GM23338 (cell line): ENCODE measurements around the gene ECD. TPM values are rescaled to one million over a fixed set of nuclear protein-coding genes. Genes with fewer than 3 reads are reported as not detected.
A peak's percentile ranks its signal among the peaks of the same experiment; 100 is the strongest.
"Not testable (repeated sequence)": the region's sequence is repeated elsewhere in the genome, so short reads cannot be mapped to it uniquely, and the experiment has no call there.

Experiments
- ATAC-seq: fragments of 200-7000 bp; cut with Tn5 transposase; 3 replicates; pipeline ENCODE4 v1.9.1; 2020
- DNase-seq: peaks from one replicate; pipeline ENCODE4 v3.0.0-alpha.2; 2015; ENCODE audit warnings: low spot score
- H2AFZ ChIP-seq: fragments of 200-600 bp; sonication (generic); 2 replicates; pipeline ENCODE4 v1.8.0; 2016; ENCODE audit warnings: antibody characterized with exemption, mild to moderate bottlenecking, moderate library complexity
- H3F3A ChIP-seq: fragments of 200-600 bp; sonication (generic); replicated peaks from 2 replicates; pipeline ENCODE4 v1.8.0; 2017; ENCODE audit warnings: antibody characterized with exemption, mixed run types, low read depth
- H3K27ac ChIP-seq: fragments of 200-600 bp; sonication (generic); 2 replicates; pipeline ENCODE4 v1.6.1; 2016; ENCODE audit warnings: low read depth
- H3K27me3 ChIP-seq: fragments of 200-600 bp; sonication (generic); 2 replicates; pipeline ENCODE4 v1.8.0; 2016; ENCODE audit warnings: mild to moderate bottlenecking, mixed run types, moderate library complexity; ENCODE audit not compliant: insufficient read depth
- H3K36me3 ChIP-seq: fragments of 200-600 bp; sonication (generic); 2 replicates; pipeline ENCODE4 v1.8.0; 2016; ENCODE audit warnings: mild to moderate bottlenecking; ENCODE audit not compliant: insufficient read depth
- H3K4me1 ChIP-seq: fragments of 200-600 bp; sonication (generic); 2 replicates; pipeline ENCODE4 v1.8.0; 2016; ENCODE audit warnings: mild to moderate bottlenecking, moderate library complexity; ENCODE audit not compliant: insufficient read depth
- H3K4me2 ChIP-seq: fragments of 200-600 bp; sonication (generic); 2 replicates; pipeline ENCODE4 v1.7.1; 2017; ENCODE audit warnings: mixed run types
- H3K4me3 ChIP-seq: fragments of 200-600 bp; sonication (generic); 2 replicates; pipeline ENCODE4 v1.6.1; 2016; ENCODE audit warnings: mixed run types
- H3K79me2 ChIP-seq: fragments of 200-600 bp; sonication (generic); replicated peaks from 2 replicates; pipeline ENCODE4 v1.8.0; 2017; ENCODE audit warnings: mild to moderate bottlenecking; ENCODE audit not compliant: insufficient read depth
- H3K9me2 ChIP-seq: fragments of 200-600 bp; sonication (generic); 2 replicates; pipeline ENCODE4 v1.8.0; 2017; ENCODE audit not compliant: insufficient read depth
- H4K20me1 ChIP-seq: fragments of 200-600 bp; sonication (generic); replicated peaks from 2 replicates; pipeline ENCODE4 v1.8.0; 2017; ENCODE audit warnings: mild to moderate bottlenecking; ENCODE audit not compliant: insufficient read depth
- H3K27ac Mint-ChIP-seq: 2 replicates; pipeline ENCODE4 v1.8.0; 2020; ENCODE audit warnings: inconsistent platforms, mild to moderate bottlenecking, moderate library complexity, mixed read lengths
- H3K27me3 Mint-ChIP-seq: 3 replicates; pipeline ENCODE4 v1.8.0; 2022; ENCODE audit warnings: low read depth, mild to moderate bottlenecking, moderate library complexity, mixed read lengths, inconsistent platforms; ENCODE audit not compliant: insufficient read depth, poor library complexity
- H3K36me3 Mint-ChIP-seq: 3 replicates; pipeline ENCODE4 v1.8.0; 2021; ENCODE audit warnings: low read depth, mild to moderate bottlenecking, inconsistent platforms, moderate library complexity, mixed read lengths
- H3K4me1 Mint-ChIP-seq: 3 replicates; pipeline ENCODE4 v1.8.0; 2020; ENCODE audit warnings: mild to moderate bottlenecking, inconsistent platforms, mixed read lengths
- H3K4me3 Mint-ChIP-seq: 3 replicates; pipeline ENCODE4 v1.8.0; 2021; ENCODE audit warnings: moderate library complexity, mild to moderate bottlenecking, inconsistent platforms, mixed read lengths
- H3K9me3 Mint-ChIP-seq: 3 replicates; pipeline ENCODE4 v1.8.0; 2020; ENCODE audit warnings: moderate library complexity, mild to moderate bottlenecking, inconsistent platforms, mixed read lengths
- CREB1 ChIP-seq: fragments of 250-450 bp; sonication (Bioruptor Pico); IDR thresholded peaks from 2 replicates; pipeline ENCODE4 v1.5.0; 2020; ENCODE audit warnings: low read depth, mild to moderate bottlenecking, moderate library complexity
- ETS1 ChIP-seq: IDR thresholded peaks from 2 replicates; pipeline ENCODE4 v1.6.1; 2016; ENCODE audit warnings: antibody characterized with exemption
- EZH2 ChIP-seq: fragments of 200-600 bp; sonication (generic); IDR thresholded peaks from one replicate; pipeline ENCODE4 v1.8.0; 2017; ENCODE audit warnings: antibody characterized with exemption, mild to moderate bottlenecking, low read depth; ENCODE audit not compliant: unreplicated experiment
- EZH2phosphoT487 ChIP-seq: fragments of 200-600 bp; sonication (generic); IDR thresholded peaks from one replicate; pipeline ENCODE4 v1.8.1; 2018; ENCODE audit warnings: antibody characterized with exemption; ENCODE audit not compliant: unreplicated experiment
- JUNB ChIP-seq: IDR thresholded peaks from one replicate; pipeline ENCODE4 v1.6.1; 2016; ENCODE audit warnings: antibody characterized with exemption; ENCODE audit not compliant: unreplicated experiment
- NANOG ChIP-seq: IDR thresholded peaks from 2 replicates; pipeline ENCODE4 v1.6.1; 2016; ENCODE audit warnings: antibody characterized with exemption, borderline replicate concordance
- POLR2AphosphoS5 ChIP-seq: IDR thresholded peaks from 2 replicates; pipeline ENCODE4 v1.6.1; 2016; ENCODE audit warnings: antibody characterized with exemption, low read depth
- ZNF114 ChIP-seq: fragments of 250-450 bp; sonication (Bioruptor Pico); IDR thresholded peaks from 2 replicates; pipeline ENCODE4 v1.5.0; 2020; ENCODE audit warnings: mild to moderate bottlenecking, moderate library complexity
- polyA plus RNA-seq: library from polyadenylated mRNA; unstranded; fragments of >200 nt; fragmentation: Nextera tagmentation; extraction: Ambion mirVana; gene quantifications from 2 replicates; pipeline ENCODE4 v1.2.1, GENCODE V29; 2016
- total RNA-seq: library from RNA; depleted of rRNA; stranded (reverse); fragments of >200 nt; shearing (Covaris generic); gene quantifications from 2 replicates; pipeline ENCODE4 v1.2.3, GENCODE V29; 2014
- TF ChIP-seq, protein P1 (sequence below): IDR thresholded peaks from one replicate; pipeline ENCODE4 v1.6.1; 2018; ENCODE audit warnings: antibody characterized with exemption; ENCODE audit not compliant: unreplicated experiment

ECD gene
- total and polyA plus RNA-seq, 2 experiments from 2014 or later, result 37.8 to 56.6 TPM

DNA sequence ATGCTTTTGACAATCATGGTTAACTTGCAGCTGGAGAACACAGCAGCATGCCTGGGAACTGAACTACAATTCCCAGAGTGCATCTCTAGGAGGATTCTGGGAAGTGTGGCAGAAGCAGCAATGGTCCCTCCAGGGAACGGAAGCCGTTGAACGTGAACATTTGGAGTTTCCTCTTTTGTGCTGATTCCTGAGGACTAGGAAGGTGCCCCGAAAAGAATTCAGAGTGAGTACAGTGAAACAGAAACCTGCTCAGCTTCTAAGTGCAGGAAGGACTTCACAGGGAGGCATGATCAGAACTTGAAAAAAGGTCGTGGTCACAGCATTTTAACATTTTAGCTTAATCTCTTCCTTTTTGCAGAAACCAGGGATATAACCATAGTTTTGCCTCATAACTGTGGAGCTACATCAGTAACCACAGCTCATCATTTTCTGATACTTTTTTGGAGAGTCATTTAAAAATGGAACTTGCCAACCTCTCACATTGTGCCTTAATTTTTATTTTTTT lies 57.4 kb downstream of the ECD start, which contains the start of gene NUDT13:
TSS of gene NUDT13 (plus strand) at position 111 of the 505 bp plus-strand sequence. CDS start 3,911 bp downstream, outside the sequence.
- peaks cover 15% of the 10 kb centered on the region for H3K9me3 Mint-ChIP-seq
- peak within 1 kb of the TSS; percentile 86 for H3K4me3 Mint-ChIP-seq
- H3K27ac ChIP-seq, result peak within 1 kb of the TSS; percentile 92

GRCh38 chr10:73109248-73109652 lies 58.6 kb downstream of the ECD start:
- not testable (repeated sequence) for H3K4me3 ChIP-seq, H4K20me1 ChIP-seq, H3K36me3 ChIP-seq, H3F3A ChIP-seq, H3K9me2 ChIP-seq, H2AFZ ChIP-seq, H3K27ac Mint-ChIP-seq, ATAC-seq, H3K27me3 ChIP-seq, H3K27ac ChIP-seq, H3K4me3 Mint-ChIP-seq, H3K4me1 ChIP-seq, H3K27me3 Mint-ChIP-seq, H3K79me2 ChIP-seq, H3K4me1 Mint-ChIP-seq, DNase-seq, H3K4me2 ChIP-seq
- H3K9me3 Mint-ChIP-seq, result peaks cover 15% of the 10 kb centered on the region
- peaks cover 15% of the 10 kb centered on the region for H3K36me3 Mint-ChIP-seq

More for the DNA sequence above, 57.4 kb downstream of the ECD start, which contains the start of gene NUDT13:
- no peaks in the 10 kb centered on the region for H3K4me1 ChIP-seq
- no peak for TF ChIP-seq EZH2
- TF ChIP-seq, protein P1, sequence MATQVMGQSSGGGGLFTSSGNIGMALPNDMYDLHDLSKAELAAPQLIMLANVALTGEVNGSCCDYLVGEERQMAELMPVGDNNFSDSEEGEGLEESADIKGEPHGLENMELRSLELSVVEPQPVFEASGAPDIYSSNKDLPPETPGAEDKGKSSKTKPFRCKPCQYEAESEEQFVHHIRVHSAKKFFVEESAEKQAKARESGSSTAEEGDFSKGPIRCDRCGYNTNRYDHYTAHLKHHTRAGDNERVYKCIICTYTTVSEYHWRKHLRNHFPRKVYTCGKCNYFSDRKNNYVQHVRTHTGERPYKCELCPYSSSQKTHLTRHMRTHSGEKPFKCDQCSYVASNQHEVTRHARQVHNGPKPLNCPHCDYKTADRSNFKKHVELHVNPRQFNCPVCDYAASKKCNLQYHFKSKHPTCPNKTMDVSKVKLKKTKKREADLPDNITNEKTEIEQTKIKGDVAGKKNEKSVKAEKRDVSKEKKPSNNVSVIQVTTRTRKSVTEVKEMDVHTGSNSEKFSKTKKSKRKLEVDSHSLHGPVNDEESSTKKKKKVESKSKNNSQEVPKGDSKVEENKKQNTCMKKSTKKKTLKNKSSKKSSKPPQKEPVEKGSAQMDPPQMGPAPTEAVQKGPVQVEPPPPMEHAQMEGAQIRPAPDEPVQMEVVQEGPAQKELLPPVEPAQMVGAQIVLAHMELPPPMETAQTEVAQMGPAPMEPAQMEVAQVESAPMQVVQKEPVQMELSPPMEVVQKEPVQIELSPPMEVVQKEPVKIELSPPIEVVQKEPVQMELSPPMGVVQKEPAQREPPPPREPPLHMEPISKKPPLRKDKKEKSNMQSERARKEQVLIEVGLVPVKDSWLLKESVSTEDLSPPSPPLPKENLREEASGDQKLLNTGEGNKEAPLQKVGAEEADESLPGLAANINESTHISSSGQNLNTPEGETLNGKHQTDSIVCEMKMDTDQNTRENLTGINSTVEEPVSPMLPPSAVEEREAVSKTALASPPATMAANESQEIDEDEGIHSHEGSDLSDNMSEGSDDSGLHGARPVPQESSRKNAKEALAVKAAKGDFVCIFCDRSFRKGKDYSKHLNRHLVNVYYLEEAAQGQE, result no peak
- peak; percentile 99 for TF ChIP-seq ETS1
- TF ChIP-seq CREB1 (CRISPR knock-in tag), result peak; percentile 50
- no peak for TF ChIP-seq ZNF114 (CRISPR knock-in tag)
- TF ChIP-seq JUNB, result no peak
- TF ChIP-seq EZH2phosphoT487, result no peak
- TF ChIP-seq POLR2AphosphoS5, result peak; percentile 83
- no peak for TF ChIP-seq NANOG
- H3K36me3 ChIP-seq, result no peaks in the 10 kb centered on the region
- H3K4me3 ChIP-seq, result peak within 1 kb of the TSS; percentile 56
- Mint-ChIP-seq H3K27ac (peak within 1 kb of the TSS; percentile 97), H3K36me3 (peaks cover 15% of the 10 kb centered on the region), H3K4me1 (no peaks in the 10 kb centered on the region), H3K27me3 (no peaks in the 10 kb centered on the region)
- 0 out of 2 replicates have a peak within 1 kb of the TSS, but pooled peaks have one; percentile 63 for H2AFZ ChIP-seq
- H3K9me2 ChIP-seq, result no peaks in the 10 kb centered on the region
- no peaks in the 10 kb centered on the region for H3F3A ChIP-seq
- ATAC-seq (peak; percentile 99), DNase-seq (peak; percentile 91)
- H4K20me1 ChIP-seq, result no peaks in the 10 kb centered on the region; the same call in 1 of the 2 replicates
- H3K79me2 ChIP-seq, result no peaks in the 10 kb centered on the region
- H3K4me2 ChIP-seq, result peak within 1 kb of the TSS; percentile 74
- H3K27me3 ChIP-seq, result no peaks in the 10 kb centered on the region
